GM12891 (cell line): ENCODE measurements around the gene EPB41L4A.

Experiments used
- PAX5 ChIP-seq: IDR thresholded peaks from 2 replicates; pipeline ENCODE4 v1.6.1; 2011; ENCODE audit warnings: low read length, moderate library complexity, mild to moderate bottlenecking; ENCODE audit not compliant: insufficient read depth, severe bottlenecking
- POLR2A ChIP-seq: IDR thresholded peaks from 2 replicates; pipeline ENCODE4 v1.6.1; 2011; ENCODE audit warnings: low read depth, low read length, control low read depth
- POLR2AphosphoS5 ChIP-seq: IDR thresholded peaks from 2 replicates; pipeline ENCODE4 v1.6.1; 2011; ENCODE audit warnings: low read depth, low read length, control low read depth
- POU2F2 ChIP-seq: IDR thresholded peaks from 2 replicates; pipeline ENCODE4 v1.6.1; 2011; ENCODE audit warnings: low read depth, mild to moderate bottlenecking, control low read depth, low read length, moderate library complexity
- SPI1 ChIP-seq: IDR thresholded peaks from 2 replicates; pipeline ENCODE4 v1.6.1; 2011; ENCODE audit warnings: low read depth, low read length, control low read depth
- TAF1 ChIP-seq: IDR thresholded peaks from 2 replicates; pipeline ENCODE4 v1.6.1; 2011; ENCODE audit warnings: low read depth, low read length, control low read depth

GRCh38 chr5:112238473-112238872 is 180.6 kb downstream of the EPB41L4A start:
- TF ChIP-seq POLR2A (no peak), POLR2AphosphoS5 (no peak), POU2F2 (no peak), PAX5 (no peak), TAF1 (no peak), SPI1 (no peak)
